HG02943 (cell line): ENCODE measurements around the gene CAND1.

Source experiments
- ATAC-seq: cut with Tn5 transposase; IDR thresholded peaks from one replicate; pipeline ENCODE4 v1.9.1; 2021; ENCODE audit warnings: mild to moderate bottlenecking, low read depth, moderate library complexity; ENCODE audit not compliant: unreplicated experiment

Gene CAND1

GRCh38 chr12:67280088-67280487, 10.9 kb downstream of the CAND1 start:
- ATAC-seq = no peak

DNA sequence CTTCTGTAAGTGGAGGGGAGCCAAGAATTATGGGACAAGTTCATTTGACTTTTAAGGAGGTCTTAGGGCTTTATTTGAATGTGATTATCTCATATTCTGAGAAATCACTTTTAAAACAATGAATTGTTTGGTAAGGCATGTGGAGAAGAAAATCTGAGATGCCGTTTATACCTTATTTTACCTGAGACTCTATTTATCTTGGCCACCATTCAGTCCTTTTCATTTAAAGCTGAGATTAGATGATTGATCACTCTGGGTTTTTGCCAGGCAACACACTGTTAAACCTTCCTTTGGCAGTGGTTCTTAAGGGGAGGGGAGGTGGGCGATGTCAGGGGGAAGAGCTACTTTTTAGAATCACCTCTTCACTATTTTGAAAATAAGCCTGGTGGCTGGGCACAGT, 11.4 kb downstream of the CAND1 start:
- no peak for ATAC-seq

GRCh38 chr12:67284561-67284960, 15.4 kb downstream of the CAND1 start:
- ATAC-seq = no peak

DNA sequence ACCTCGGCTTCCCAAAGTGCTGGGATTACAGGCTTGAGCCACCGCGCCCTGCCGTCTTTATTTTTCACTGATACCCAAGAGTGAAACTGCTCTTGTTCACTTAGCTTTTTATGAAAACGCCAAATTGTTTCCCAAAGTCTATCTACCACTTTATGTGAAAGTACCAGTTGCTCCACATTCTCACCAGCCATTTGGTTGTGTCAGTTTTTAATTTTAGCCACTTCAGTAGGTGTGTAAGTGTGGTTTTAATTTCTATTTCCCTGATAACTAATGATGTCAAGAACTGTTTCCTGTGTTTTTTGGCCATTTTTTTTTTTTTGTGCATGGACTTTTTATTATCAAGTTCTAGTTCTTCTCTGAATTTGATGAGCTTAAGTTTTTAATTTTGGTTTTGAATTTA, 17.1 kb downstream of the CAND1 start:
- ATAC-seq = no peak

DNA sequence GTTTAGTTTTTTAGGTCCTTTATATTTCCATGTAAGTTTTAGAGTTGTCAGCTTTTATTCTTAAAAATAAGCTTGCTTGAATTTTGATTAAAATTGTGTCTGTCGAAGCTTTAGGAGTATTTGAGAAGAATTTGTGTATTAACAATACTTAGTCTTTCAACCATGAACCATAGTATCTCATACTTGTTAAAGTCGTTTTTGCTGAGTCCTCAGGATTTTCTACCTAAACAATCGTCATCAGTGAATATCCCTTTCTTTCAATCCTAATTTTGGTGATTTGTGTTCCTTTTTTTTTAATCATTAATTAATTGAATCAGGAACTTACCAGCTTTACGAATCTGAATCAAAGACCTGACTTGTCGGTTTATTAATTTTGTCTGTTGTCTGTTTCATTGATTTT, 18.2 kb downstream of the CAND1 start:
- ATAC-seq = no peak

- ATAC-seq = no peak
Observed at GRCh38 chr12:67288561-67288960, 19.4 kb downstream of the CAND1 start.

DNA sequence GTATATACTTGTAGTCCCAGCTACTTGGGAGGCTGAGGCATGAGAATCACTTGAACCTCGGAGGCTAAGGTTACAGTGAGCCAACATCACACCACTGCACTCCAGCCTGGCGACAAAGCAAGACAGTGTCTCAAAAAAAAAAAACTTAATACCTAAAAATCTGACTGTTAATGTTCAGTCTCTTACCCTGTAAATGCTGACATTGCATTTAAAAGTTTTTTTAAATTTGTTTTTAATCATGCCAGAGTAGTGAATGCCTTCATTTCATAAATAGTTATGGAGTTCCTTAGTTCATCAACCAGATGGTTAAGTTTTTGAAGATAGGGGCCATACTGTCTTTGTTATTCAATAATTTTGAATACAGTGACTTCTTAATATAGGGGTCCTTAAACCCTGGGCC, 21.2 kb downstream of the CAND1 start:
- ATAC-seq = no peak

GRCh38 chr12:67299526-67299925, 30.4 kb downstream of the CAND1 start:
- ATAC-seq = no peak

DNA sequence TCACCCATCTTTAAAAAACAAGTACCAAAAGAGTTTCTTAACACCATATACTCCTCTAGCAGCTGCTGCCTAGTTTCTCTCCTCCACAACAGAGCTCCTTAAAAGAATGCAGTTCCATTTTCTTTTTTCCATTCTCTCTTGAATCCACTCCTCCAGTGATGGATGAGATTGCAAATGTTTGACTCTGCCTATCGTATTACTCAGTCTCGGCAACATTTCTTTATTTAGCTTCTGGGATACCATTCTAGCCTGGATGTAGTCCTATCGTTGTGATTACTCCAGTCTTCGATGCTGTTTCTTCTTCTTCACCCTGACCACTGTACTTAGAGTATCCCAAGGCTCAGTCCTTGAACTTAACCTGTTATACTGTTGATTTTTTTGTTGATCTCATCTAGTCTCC, 30.8 kb downstream of the CAND1 start:
- no peak for ATAC-seq

DNA sequence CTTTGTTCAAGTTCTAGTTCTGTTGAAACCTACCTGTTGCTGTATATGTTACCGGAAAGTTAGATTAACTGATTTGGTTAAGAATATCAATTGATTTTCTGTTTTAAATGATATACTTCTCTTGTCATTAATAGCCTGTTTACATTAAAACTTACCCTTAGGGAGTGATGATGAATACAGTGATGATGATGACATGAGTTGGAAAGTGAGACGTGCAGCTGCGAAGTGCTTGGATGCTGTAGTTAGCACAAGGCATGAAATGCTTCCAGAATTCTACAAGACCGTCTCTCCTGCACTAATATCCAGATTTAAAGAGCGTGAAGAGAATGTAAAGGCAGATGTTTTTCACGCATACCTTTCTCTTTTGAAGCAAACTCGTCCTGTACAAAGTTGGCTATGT, 33.0 kb downstream of the CAND1 start:
- no peak for ATAC-seq

DNA sequence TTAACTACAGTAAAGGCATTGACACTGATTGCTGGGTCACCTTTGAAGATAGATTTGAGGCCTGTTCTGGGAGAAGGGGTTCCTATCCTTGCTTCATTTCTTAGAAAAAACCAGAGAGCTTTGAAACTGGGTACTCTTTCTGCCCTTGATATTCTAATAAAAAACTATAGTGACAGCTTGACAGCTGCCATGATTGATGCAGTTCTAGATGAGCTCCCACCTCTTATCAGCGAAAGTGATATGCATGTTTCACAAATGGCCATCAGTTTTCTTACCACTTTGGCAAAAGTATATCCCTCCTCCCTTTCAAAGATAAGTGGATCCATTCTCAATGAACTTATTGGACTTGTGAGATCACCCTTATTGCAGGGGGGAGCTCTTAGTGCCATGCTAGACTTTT, 36.4 kb downstream of the CAND1 start:
- ATAC-seq = no peak

GRCh38 chr12:67306712-67307111, 37.6 kb downstream of the CAND1 start:
- ATAC-seq = no peak

- ATAC-seq = no peak
Observed at GRCh38 chr12:67315661-67316060, 46.5 kb downstream of the CAND1 start.

GRCh38 chr12:67318786-67319185, 49.6 kb downstream of the CAND1 start:
- no peak for ATAC-seq

- no peak for ATAC-seq
Observed at GRCh38 chr12:67319936-67320335, 50.8 kb downstream of the CAND1 start.

- ATAC-seq = no peak
Observed at GRCh38 chr12:67320614-67321295, 51.6 kb downstream of the CAND1 start.

- ATAC-seq = no peak
Observed at GRCh38 chr12:67322580-67322979, 53.4 kb downstream of the CAND1 start.

DNA sequence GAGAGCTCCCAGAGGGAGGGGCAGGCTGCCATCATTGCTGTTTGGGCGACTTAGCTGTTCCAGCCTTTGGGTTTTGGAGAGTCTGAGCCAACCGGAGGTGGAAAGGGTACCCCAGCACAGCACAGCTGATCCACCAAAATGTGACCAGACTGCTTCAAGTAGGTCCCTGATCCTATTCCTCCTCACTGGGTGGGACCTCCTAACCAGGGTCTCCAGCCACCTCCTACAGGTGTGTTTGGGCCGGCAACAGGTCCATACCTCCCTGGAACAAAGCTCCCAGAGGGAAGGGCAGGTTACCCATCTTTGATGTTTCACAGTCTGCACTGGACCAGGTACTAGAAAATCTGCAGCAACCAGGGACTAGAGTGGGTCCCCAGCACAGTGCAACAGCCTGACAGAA, 53.8 kb downstream of the CAND1 start:
- no peak for ATAC-seq

- ATAC-seq = no peak
Observed at GRCh38 chr12:67326637-67327036, 57.5 kb downstream of the CAND1 start.

DNA sequence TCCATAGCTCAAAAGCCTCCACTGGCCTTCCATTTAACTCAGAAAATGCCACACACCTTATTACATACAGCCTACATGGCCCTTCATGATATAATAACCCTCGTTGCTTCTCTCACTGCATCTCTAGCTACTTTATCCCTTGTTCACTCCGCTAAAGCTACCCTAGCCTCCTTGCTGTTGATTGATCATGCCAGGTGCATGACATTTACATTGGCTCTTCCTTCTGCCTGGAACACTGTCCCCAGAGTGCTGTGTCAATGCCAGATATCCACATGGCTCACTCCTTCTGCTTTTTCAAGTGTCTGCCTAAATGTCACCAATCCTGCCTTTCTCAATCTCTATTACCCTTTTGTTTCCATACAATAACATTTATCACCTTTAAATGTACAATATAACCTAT, 58.3 kb downstream of the CAND1 start:
- ATAC-seq = no peak

- ATAC-seq = no peak
Observed at GRCh38 chr12:67331123-67331522, 62.0 kb downstream of the CAND1 start.

GRCh38 chr12:67331828-67332227, 62.7 kb downstream of the CAND1 start:
- ATAC-seq = no peak

DNA sequence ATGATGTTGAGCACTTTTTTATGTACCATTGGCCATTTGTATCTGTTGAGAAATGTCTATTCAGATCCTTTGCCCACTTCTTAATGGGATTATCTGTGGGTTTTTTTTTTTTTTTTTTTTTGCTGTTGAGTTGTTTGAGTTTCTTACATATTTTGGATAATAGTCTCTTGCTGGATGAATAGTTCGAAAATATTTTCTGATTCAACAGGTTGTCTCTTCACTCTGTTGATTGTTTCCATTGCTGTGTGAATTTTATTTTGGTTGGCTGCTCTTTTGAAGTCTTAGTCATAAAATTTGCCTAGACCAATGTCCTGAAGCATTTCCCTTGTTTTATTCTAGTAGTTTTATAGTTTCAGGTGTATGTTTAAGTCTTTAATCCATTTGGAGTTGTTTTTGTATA, 64.5 kb downstream of the CAND1 start:
- ATAC-seq = no peak
